Measurements from ENCODE around the gene DDX4. TPM values are rescaled to one million over a fixed set of nuclear protein-coding genes. Genes with fewer than 3 reads are reported as not detected.

Gene DDX4
- total RNA-seq, 1 experiment from 2014 or later = not detected

- Histone ChIP-seq H4K20me1 (ENCODE audit: insufficient read depth) (no peaks in the 10 kb centered on the region), H3K4me2 (ENCODE audit: low read length) (no peak overlapping the region), H3K9me3 (ENCODE audit: control insufficient read depth in 1 of 2, insufficient read depth in 1 of 2, low read depth in 1 of 2, low read length in 2 of 2) (no peaks in the 10 kb centered on the region), H3K9me2 (ENCODE audit: insufficient read depth) (no peaks in the 10 kb centered on the region), H3K4me3 (replicated peaks in 1 of 2; ENCODE audit: low read depth in 1 of 2, low read length in 2 of 2) (no peak overlapping the region), H3K4me1 (ENCODE audit: control insufficient read depth in 1 of 2, insufficient read depth in 2 of 2, low read length in 2 of 2) (no peaks in the 10 kb centered on the region), H2AFZ (ENCODE audit: low read depth, low read length, poor library complexity, severe bottlenecking) (no peak overlapping the region), H3K36me3 (ENCODE audit: control insufficient read depth in 1 of 2, insufficient read depth in 2 of 2, low read length in 2 of 2) (no peaks in the 10 kb centered on the region), H3K27me3 (ENCODE audit: insufficient read depth, low read length) (no peaks in the 10 kb centered on the region), H3K27ac (ENCODE audit: low read depth, low read length) (no peak overlapping the region), H3K79me2 (ENCODE audit: insufficient read depth, low read length) (no peaks in the 10 kb centered on the region), H3K9ac (ENCODE audit: low read length) (no peak overlapping the region)
- POLR2A ChIA-PET = no interaction called here
- no peak for TF ChIP-seq ZFX (IDR thresholded peaks at IDR 0.05)
- TF ChIP-seq EZH2 (IDR thresholded peaks at IDR 0.05) = no peak
- no peak for TF ChIP-seq RAD21 (IDR thresholded peaks at IDR 0.05; ENCODE audit: low read depth)
- TF ChIP-seq, protein P1, sequence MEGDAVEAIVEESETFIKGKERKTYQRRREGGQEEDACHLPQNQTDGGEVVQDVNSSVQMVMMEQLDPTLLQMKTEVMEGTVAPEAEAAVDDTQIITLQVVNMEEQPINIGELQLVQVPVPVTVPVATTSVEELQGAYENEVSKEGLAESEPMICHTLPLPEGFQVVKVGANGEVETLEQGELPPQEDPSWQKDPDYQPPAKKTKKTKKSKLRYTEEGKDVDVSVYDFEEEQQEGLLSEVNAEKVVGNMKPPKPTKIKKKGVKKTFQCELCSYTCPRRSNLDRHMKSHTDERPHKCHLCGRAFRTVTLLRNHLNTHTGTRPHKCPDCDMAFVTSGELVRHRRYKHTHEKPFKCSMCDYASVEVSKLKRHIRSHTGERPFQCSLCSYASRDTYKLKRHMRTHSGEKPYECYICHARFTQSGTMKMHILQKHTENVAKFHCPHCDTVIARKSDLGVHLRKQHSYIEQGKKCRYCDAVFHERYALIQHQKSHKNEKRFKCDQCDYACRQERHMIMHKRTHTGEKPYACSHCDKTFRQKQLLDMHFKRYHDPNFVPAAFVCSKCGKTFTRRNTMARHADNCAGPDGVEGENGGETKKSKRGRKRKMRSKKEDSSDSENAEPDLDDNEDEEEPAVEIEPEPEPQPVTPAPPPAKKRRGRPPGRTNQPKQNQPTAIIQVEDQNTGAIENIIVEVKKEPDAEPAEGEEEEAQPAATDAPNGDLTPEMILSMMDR (IDR thresholded peaks at IDR 0.05 in 2 of 3, conservative IDR thresholded peaks at IDR 0.05 in 1 of 3; ENCODE audit: borderline replicate concordance in 1 of 3, insufficient read depth in 1 of 3, low read depth in 2 of 3, low read length in 2 of 3) = no peak
- no peak for TF ChIP-seq SIN3A (IDR thresholded peaks at IDR 0.05; ENCODE audit: low read depth)
- TF ChIP-seq, protein P2, sequence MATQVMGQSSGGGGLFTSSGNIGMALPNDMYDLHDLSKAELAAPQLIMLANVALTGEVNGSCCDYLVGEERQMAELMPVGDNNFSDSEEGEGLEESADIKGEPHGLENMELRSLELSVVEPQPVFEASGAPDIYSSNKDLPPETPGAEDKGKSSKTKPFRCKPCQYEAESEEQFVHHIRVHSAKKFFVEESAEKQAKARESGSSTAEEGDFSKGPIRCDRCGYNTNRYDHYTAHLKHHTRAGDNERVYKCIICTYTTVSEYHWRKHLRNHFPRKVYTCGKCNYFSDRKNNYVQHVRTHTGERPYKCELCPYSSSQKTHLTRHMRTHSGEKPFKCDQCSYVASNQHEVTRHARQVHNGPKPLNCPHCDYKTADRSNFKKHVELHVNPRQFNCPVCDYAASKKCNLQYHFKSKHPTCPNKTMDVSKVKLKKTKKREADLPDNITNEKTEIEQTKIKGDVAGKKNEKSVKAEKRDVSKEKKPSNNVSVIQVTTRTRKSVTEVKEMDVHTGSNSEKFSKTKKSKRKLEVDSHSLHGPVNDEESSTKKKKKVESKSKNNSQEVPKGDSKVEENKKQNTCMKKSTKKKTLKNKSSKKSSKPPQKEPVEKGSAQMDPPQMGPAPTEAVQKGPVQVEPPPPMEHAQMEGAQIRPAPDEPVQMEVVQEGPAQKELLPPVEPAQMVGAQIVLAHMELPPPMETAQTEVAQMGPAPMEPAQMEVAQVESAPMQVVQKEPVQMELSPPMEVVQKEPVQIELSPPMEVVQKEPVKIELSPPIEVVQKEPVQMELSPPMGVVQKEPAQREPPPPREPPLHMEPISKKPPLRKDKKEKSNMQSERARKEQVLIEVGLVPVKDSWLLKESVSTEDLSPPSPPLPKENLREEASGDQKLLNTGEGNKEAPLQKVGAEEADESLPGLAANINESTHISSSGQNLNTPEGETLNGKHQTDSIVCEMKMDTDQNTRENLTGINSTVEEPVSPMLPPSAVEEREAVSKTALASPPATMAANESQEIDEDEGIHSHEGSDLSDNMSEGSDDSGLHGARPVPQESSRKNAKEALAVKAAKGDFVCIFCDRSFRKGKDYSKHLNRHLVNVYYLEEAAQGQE (IDR thresholded peaks at IDR 0.05; ENCODE audit: low read depth) = no peak
- no peak for TF ChIP-seq JUND (IDR thresholded peaks at IDR 0.05)
- TF ChIP-seq SRF (IDR thresholded peaks at IDR 0.05; ENCODE audit: low read depth) = no peak
- TF ChIP-seq POLR2AphosphoS5 (IDR thresholded peaks at IDR 0.05; ENCODE audit: low read depth, low read length) = no peak
- no peak for TF ChIP-seq TCF7L2 (IDR thresholded peaks at IDR 0.05; ENCODE audit: borderline replicate concordance, extremely low read depth, insufficient read depth, insufficient read length)
- DNase-seq (ENCODE audit: low read depth, low spot score) = no peak
- BruUV-seq (replicated peaks) = no TSS peak
- CTCF ChIA-PET = no interaction called here
- RAD21 ChIA-PET (ENCODE audit: low non-redundant PET in 1 of 2, low total read pairs in 2 of 2, uncharacterized antibody in 2 of 2, unreplicated experiment in 2 of 2) = no interaction called here
- ATAC-seq = no peak
- intact Hi-C loops (cut with micrococcal nuclease) = no loop called here
Observed at GRCh38 chr5:55771175-55771655, 33.4 kb downstream of the DDX4 start.

Measured in HCT116 (cell line).